Mesangial cell (primary cell): ENCODE results near the gene CCNI2. TPM values are rescaled to one million over a fixed set of nuclear protein-coding genes. Genes with fewer than 3 reads are reported as not detected.

ENCODE experiments used
- total RNA-seq: library from RNA; depleted of rRNA; stranded (reverse); fragments of >200 nt; gene quantifications from 2 replicates; pipeline ENCODE4 v1.2.3, GENCODE V29; 2015

Gene CCNI2, protein sequence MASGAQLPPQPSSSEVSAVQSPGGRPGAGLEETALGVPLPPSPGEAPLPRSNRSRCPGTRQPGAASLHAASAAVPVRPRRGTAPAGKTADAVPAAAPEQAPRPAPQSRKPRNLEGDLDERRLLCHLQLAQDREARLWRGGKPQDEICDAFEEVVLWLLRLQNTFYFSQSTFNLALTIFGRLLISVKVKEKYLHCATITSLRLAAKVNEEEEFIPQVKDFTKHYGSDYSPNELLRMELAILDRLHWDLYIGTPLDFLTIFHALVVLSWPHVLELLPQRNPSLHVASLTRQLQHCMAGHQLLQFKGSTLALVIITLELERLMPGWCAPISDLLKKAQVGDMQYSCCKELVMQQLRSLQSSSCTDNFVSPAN
- 0.38 and 1.1 TPM in 2 replicates for total RNA-seq

DNA sequence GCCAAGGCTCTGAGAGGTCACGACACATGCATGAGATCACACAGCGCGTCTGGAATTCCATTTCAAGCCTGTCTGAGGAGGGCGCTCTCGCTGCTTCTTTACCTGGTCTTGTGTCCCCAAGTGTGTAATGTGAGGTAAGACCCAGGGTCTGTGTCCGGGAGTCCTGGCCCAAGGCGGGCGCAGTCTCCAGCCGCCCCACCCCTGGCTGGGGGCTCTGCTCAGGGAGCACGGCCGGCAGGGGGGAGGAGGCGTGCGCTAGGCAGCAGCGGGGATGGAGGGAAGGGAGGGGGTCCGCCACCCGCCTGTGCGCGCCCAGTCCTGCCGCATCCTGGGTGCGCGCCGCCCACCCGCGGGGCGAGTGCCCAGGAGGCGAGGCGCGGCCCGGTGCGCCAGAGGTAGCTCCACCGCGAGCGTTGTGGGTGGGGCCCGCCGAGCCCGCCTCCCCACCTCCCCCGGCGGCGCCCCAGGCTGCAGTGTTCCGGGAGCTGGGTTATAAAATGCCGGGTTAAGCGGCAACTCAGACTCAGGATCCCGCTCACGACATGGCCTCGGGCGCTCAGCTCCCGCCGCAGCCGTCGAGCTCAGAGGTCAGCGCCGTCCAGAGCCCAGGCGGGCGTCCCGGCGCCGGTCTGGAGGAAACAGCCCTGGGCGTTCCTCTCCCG is at the start of gene CCNI2:
Gene CCNI2, plus strand, starts transcription at position 473 of the 662 bp plus-strand sequence. Its CDS starts 70 bp downstream, at position 543.

DNA sequence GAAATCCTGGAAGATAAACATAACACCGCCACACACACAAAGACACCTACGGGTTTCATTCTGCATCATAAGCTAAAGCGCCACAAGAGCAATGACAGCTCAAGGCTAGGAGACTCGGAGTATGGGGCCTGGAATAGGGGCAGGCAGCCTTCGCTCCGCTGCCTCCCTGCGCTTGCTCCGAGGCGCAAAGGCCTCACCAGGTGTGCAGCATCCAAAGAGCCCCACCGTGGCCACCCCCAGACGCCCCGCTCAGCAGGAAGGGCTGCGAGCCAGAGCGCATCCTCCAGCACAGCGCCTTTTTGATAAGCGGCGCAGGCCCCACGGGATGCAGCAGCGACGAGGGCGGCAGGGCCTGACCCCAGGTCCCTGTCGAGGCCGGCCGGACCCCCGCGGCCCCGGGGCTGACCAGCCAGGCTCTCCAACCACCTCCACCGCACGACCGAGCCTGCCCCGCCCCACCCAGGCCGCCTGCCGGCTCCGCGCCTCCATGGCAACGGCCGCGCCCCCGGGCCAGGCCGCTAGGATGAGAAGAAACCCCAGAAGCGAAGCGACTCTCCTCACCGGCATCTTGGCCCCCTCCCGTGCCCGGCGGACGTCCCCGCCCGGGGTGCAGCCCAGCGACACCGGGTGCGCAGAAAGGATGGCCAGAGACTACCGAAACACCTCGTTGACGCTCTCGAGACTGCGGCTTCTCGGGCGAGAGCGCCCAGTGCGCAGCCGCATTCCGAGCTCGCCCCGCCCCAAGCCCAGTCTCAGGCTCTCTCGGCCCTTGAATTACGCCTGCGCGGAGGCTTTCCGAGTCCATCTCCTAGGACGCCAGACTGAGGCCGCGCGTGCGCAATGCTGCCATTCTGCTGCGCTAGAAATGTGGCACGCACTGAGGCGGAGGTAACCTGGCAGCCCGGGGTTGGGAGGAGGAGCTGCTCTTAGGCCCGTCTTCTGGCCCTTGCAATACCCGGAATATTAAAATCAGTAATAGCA is 10.1 kb upstream of the CCNI2 start, which contains the start of gene KIF3A:
Gene KIF3A, minus strand, starts transcription at position 694 of the 981 bp plus-strand sequence. Its CDS starts 127 bp downstream, at position 567.

DNA sequence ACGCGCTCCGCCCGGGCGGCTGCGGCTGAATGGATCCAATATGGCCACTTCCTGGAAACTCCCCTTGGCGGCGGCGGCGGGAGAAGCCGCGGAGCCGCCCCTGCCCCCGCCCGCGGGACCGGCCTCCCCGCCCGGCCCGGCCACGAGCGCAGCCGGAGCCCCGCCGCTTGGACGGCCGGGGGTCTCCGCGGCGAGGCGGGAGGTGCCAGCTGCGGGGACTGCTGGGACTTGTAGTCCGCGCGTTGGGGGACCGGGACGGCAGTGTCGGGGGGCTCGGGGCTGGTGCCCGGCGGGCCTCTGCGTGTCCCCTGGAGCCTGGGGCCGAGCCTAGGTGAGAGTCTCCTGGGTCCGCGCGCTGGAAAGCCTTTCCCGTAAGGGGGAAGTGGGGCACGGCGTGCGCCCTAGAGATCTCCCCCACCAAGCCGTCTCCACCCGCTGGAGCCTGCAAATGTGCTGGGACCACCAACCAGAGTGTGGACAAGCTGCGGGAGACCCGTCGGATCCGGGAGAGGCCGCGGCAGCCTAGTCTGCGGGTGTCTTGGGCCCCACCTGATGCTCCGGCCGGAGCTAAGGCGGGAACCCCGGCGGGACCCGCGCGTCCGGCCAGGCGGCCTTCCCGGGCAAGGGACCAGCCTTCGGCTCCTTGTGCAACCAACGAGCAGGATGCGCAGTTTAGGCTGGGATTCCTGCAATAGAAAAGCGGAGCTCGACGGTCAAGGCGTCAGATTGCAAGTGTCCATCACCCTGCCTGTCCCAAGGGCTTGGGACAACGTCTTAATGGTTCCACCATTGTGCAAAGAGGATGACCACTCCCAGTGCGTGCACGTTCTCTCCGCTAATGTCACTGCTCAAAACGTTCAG is 30.2 kb downstream of the CCNI2 start, which contains the start of gene SEPTIN8:
Gene SEPTIN8, minus strand, starts transcription at position 31 of the 861 bp plus-strand sequence. CDS start 102 bp downstream, outside the sequence.

Other genes with a start within 250 kb of the CCNI2 start
- not detected in 2 replicates for gene IL5, start 203.9 kb upstream of the CCNI2 start, total RNA-seq
- 6.5 and 7.5 TPM in 2 replicates for gene RAD50, start 190.4 kb upstream of the CCNI2 start, total RNA-seq
- gene IL13, start 89.3 kb upstream of the CCNI2 start, total RNA-seq, result not detected in 2 replicates
- gene IL4, start 73.4 kb upstream of the CCNI2 start, total RNA-seq, result not detected in 2 replicates
- gene KIF3A, start 9.9 kb upstream of the CCNI2 start, total RNA-seq, result 2.9 and 3.1 TPM in 2 replicates
- 57.5 and 105 TPM in 2 replicates for gene SEPTIN8, start 29.8 kb downstream of the CCNI2 start, total RNA-seq
- 0.16 and 0.63 TPM in 2 replicates for gene SOWAHA, start 65.9 kb downstream of the CCNI2 start, total RNA-seq
- gene SHROOM1, start 83.2 kb downstream of the CCNI2 start, total RNA-seq, result 5.4 and 8.2 TPM in 2 replicates
- gene GDF9, start 119.0 kb downstream of the CCNI2 start, total RNA-seq, result 0.38 TPM in 1 of 2 replicates, not detected in the other
- gene UQCRQ, start 119.2 kb downstream of the CCNI2 start, total RNA-seq, result 208 and 231 TPM in 2 replicates
- 0.16 TPM in 1 of 2 replicates, not detected in the other for gene LEAP2, start 126.2 kb downstream of the CCNI2 start, total RNA-seq
- 37.3 and 46.4 TPM in 2 replicates for gene AFF4, start 216.2 kb downstream of the CCNI2 start, total RNA-seq